GM19463 (cell line): ENCODE results near the gene PPM1K.

Source experiments
- ATAC-seq: cut with Tn5 transposase; IDR thresholded peaks from one replicate; pipeline ENCODE4 v1.9.1; 2021; ENCODE audit warnings: mild to moderate bottlenecking, moderate library complexity; ENCODE audit not compliant: unreplicated experiment

Gene PPM1K

DNA sequence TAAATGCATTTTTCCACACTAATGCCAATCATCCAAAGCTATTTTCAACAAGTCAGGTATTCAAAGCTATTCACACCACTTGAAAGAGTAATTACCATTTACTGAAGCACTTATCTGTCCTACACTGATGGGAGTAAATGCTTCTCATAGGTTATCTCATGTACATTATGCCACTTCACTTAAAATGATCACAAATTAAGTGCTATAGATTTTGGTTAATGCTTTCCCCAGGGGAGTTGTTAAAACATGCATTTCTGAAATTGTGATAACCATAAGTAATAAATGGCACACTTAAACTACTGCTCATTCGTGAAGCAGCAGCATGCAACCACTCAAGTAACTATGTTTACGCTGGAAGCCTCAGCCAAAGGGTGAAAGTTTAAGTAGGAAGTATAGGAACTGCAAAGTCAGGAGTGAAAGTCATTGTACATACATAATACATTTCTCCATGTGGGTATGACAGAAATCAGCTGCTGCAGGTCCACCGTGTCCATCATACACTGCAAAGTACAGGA is 6.6 kb downstream of the PPM1K start:
- ATAC-seq: no peak

DNA sequence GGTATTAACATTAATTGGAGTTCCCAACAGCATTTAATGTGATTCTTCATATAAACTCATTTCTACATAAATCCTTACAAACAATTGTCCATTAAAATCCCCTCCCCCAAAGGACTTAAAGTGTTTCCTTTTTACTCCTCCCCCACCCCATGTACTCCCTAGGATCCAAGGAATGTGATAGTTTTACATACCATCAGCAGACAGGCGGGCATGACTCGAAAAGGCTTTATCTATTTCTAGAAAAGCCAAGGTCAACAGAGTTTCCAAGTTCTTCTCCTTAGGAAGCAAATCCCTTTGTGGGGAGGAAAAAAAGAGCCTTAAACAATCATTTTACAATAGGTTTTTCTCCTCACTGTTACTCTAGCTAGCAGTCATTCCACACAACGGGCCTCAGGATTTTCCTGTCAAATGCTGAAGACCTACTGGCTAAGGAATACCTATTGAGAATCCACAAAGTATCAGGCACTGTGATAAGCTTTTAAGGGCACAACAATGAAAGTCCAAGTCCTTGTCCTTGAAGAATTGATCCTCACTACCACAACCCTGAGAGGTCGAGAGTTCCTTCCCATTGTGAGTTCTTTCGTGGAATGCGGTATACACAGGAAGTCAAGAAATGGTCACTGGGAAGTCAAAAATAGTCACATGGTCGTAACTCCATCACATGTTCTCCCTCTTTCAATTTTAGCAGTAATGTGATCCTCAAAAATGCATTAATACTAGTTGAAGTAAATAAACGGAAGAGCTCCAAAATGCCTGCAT is 7.2 kb downstream of the PPM1K start:
- ATAC-seq: no peak

DNA sequence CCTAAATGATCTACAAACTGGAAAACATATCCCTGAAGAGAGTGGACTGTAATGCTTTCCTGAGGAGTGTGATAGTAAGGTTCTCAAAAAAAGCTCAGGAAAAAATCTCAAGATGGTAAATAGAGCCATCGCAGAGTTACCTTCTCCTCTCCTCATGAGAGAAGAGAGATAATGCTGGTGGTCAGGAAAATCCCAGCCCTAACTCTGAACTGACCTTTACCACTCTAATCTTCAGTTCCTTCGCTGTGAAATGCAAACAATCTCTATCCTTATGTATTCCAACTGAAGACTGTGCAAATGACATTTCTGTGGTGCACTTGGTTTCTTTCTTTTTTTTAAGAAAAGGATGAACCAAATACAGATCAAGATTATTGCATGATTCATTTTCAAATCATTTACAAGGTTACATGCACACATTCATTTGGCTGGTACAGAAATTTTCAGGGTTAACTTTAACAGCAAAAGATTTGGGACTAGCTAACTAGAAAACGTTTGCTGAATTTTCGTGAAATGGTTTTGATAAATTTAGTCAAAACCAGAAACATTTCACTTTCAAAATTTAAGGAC is 8.3 kb downstream of the PPM1K start:
- no peak for ATAC-seq

- no peak for ATAC-seq
These were observed 8.8 kb downstream of the PPM1K start for GRCh38 chr4:88275516-88275915.

GRCh38 chr4:88268913-88269312 is 15.4 kb downstream of the PPM1K start:
- ATAC-seq: no peak

GRCh38 chr4:88264336-88264735 is 20.0 kb downstream of the PPM1K start:
- ATAC-seq: no peak

DNA sequence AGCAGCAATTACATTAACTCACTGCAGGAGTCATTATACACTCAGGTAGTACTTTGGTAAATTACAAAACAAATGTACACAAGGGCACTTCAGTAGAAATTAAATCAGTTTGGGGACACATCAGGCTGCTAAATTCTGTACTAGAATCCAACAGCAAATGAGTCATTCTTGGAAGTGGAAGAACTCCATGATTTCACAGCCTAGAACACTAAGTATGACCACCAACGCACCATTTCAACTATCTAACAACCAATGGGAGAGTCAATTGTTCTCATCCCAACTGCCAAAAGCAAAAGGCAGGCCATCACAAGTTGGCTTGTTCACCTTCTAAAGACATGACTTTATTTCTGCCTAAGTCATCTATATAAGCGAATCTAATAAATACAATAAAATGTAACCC is 26.6 kb downstream of the PPM1K start:
- no peak for ATAC-seq

- no peak for ATAC-seq
These were observed 29.2 kb downstream of the PPM1K start for GRCh38 chr4:88255111-88255510.

- no peak for ATAC-seq
These were observed 32.4 kb downstream of the PPM1K start for GRCh38 chr4:88251924-88252323.

- ATAC-seq: no peak
These were observed 37.2 kb downstream of the PPM1K start for GRCh38 chr4:88247148-88247547.

DNA sequence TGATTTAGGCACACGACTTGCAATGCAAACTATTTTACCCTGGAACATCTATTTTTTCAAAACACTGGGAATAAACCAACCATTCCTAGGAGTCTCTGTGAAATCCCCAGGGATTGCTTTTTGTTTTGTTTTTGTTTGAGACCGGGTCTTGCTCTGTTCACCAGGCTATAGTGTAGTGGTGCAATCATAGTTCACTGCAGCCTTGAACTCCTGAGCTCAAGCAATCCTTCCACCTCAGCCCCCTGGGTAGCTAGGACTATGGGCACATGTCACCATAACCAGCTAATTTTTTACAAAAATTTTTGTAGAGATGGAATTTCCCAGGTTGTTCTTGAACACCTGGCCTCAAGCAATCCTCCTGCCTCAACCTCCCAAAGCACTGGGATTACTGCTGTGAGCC is 37.8 kb downstream of the PPM1K start:
- no peak for ATAC-seq

DNA sequence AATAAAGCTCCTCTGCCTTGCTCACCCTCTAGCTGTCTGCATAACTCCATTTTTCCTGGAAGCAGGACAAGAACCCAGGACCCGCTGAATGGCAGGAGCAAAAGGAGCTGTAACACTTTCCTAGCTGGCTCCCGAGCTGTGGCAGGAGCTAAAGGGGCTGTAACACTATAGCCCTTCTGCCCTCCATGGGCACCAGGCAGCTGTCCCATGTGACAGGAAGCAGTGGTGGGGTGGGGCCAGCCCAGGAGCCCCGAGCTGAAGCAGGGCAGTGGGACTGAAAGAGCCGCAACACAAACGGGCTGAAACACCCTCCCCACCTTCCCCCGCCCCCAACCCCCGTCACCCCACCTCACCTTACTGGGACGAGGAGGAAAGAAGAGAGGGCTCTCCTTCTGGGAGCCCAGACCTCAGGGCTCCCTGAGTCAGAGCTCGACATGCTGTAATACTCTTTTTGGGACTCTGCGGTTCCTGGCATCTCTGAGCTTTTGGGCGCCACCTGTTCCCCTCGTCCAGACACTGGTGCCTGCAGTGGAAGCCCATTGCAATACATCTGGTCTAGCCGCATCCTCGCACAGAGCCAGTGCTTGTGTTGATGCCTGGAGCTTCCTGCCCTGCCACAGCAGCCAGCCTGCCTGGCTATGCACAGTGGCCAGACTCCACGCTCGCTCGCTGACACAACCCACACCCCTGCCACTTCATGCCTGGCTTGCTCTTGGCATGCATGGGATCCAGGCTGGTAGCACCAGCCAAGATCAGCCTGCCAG is 39.4 kb downstream of the PPM1K start:
- peak; percentile 86 for ATAC-seq

- ATAC-seq: no peak
These were observed 40.3 kb downstream of the PPM1K start for GRCh38 chr4:88244056-88244455.

- ATAC-seq: no peak
These were observed 42.2 kb downstream of the PPM1K start for GRCh38 chr4:88242144-88242543.

GRCh38 chr4:88240297-88240714 is 44.1 kb downstream of the PPM1K start:
- no peak for ATAC-seq

DNA sequence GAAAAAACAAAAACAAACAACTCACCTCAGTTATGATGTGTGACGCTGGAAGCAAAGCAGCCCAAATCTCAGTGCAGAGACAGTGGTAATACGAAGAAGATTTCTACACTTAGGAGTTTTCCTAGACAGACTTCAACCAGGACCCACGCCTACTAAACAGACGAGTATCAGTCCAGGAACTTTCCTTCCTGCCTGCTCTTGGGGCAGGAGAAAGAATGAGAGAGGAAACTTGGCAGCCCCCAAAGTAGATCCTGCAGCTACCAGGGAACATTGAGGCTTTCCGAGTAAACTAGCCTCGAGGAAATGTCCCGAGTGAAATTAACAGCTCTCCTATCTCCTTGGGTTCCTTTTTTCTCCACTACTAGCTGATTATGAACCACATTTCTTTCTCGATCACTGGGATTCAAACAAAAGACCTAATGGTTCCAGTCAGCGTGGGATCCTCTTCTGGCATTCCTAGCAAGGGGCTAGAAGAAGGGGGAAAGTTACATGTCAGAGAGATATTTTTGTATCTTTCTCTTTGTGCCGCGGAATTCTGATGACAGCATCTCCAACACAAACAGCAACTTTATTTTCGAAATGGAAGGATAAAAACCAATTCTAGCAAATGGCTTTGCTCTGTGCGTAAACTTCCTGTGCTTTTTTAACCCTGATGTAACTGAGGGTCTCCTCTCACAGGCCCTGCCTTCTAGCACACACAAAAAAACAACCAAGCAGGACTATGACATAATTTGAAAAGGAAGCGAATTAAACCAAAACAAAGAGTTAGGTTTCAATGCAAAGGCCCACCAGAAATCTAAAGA is 53.2 kb downstream of the PPM1K start:
- no peak for ATAC-seq

DNA sequence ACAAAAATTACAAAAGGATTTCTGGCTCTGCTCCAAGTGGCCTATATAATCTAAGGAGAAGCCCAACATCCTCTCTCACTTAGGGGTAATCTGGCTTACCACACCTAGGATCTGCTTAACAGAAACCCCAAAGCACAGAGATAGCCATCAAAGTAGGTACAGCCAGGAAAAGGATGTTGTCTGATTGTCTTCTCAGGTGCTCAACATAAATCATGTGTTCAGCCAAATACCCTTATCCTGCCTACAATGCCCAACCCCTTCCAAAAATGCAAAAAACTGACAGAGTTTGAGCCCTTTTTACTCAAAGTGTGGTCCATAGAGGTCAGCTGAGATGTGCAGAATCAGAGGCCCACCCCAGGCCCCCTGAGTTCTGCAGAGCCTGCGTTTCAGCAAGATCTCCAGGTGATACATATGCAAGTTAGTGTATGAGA is 53.9 kb downstream of the PPM1K start:
- ATAC-seq: no peak

GRCh38 chr4:88227734-88228133 is 56.6 kb downstream of the PPM1K start:
- no peak for ATAC-seq

DNA sequence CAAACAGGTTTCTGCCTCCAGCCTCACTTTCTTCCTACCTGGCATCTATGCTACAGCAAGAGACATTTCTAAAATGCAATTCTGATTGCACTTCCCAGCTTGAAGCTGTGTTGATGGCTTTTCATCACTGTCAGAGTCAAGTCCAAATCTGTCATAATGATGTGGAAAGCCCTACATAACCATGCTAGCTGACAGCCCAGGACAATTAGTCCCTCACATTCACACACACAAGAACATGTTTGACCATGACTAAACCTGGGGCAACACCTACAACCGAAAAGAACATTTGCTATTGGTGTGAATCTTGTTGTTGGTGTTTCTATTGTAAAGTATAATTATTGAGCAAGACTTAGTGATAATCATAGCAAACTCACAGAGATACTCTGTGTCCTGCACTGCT is 58.2 kb downstream of the PPM1K start:
- no peak for ATAC-seq

DNA sequence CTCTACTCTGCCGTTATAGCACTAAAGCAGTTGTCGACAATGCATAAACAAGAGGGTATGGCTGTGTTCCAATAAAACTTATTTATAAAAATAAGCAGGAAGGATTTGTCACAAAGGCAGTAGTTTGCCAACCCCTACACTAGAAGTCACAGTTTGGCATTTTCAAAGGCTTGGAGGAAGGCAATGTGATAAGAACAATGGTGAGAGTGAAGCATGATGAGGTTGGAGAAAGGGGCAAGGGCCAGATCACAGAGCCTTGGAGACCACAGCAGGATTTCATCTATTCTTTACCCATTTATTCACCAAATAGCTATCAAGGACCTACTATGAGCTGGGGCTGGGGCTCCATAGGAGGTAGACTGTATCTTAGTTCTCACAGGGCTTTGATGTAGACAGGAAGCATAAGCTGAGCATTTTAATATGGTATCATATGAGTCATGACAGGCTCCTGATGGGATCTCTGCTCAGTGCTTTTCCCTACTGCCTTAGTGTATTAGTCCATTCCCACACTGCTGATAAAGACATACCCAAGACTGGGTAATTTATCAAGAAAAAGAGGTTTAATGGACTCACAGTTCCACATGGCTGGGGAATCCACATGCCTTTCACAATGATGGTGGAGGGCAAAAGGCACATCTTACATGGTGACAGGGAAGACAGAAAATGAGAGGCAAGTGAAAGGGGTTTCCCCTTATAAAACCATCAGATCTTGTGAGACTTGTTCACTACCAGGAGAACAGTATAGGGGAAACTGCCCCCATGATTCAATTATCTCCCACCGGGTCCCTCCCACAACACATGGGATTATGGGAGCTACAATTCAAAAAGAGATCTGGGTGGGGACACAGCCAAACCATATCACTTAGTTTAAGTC is 58.9 kb downstream of the PPM1K start:
- ATAC-seq: no peak
